ENCODE data around the gene BMP6. TPM values are rescaled to one million over a fixed set of nuclear protein-coding genes. Genes with fewer than 3 reads are reported as not detected.
"Not testable (repeated sequence)": the region's sequence is repeated elsewhere in the genome, so short reads cannot be mapped to it uniquely, and the experiment has no call there.

BMP6 gene
- total RNA-seq, 2 experiments from 2014 or later, result not detected

DNA sequence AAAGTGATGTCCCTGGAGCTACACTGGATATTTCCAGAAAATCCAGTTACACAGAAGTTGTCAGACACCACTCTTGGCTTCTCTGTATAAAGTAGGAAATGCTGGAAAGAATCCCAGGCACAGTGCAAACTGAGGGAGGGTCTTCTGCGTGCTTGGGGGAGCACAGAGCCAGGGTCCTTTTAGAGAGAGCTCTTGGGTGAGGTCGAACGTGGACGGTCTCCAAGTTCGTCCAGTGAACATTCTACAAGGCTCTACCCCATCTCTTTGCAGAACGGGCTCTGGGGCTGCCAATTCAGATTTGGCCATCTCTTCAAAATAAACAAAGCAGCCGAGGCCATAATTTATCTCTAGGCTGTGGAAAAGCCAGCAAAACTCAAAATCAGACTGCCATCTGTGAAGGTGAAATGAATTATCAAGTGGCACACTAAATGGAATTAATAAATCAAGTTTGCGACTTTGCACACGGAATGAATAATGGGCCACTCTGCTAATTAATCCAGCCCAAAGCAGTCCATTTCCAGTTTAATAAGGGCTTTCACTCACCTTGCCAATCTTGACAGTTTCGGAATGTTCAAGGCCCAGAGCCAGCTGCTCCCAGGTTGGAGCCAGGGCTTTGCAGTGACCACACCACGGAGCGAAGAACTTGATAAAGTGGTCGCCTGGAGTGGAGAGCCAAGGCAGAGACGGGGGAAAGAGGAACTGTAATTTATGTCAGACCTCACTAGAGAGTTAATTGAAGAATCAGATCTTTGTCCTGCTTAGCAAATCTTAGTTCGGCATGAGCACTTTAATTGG is 165.4 kb downstream of the BMP6 start:
- Histone ChIP-seq H3K27ac (ENCODE audit: low read depth in 1 of 2, low read length in 2 of 2) (no peak overlapping the region), H3K9me3 (ENCODE audit: control insufficient read depth in 1 of 2, insufficient read depth in 1 of 2, low read length in 2 of 2) (no peaks in the 10 kb centered on the region), H3K4me3 (ENCODE audit: low read length) (no peak overlapping the region), H3K4me1 (ENCODE audit: insufficient read depth, low read length) (no peaks in the 10 kb centered on the region), H3K27me3 (ENCODE audit: control insufficient read depth in 1 of 2, insufficient read depth in 2 of 2, low read length in 2 of 2) (no peaks in the 10 kb centered on the region), H3K36me3 (ENCODE audit: insufficient read depth, low read length) (peaks cover 78% of the 10 kb centered on the region)
- Mint-ChIP-seq H3K4me3 (no peak overlapping the region), H3K27ac (no peak overlapping the region), H3K4me1 (ENCODE audit: low read depth) (no peaks in the 10 kb centered on the region), H3K27me3 (no peaks in the 10 kb centered on the region), H3K36me3 (ENCODE audit: low read depth) (peaks cover 93% of the 10 kb centered on the region), H3K9me3 (no peaks in the 10 kb centered on the region)
- intact Hi-C loops (cut with DNase I, micrococcal nuclease), result no loop called here
- TF ChIP-seq, protein P1, sequence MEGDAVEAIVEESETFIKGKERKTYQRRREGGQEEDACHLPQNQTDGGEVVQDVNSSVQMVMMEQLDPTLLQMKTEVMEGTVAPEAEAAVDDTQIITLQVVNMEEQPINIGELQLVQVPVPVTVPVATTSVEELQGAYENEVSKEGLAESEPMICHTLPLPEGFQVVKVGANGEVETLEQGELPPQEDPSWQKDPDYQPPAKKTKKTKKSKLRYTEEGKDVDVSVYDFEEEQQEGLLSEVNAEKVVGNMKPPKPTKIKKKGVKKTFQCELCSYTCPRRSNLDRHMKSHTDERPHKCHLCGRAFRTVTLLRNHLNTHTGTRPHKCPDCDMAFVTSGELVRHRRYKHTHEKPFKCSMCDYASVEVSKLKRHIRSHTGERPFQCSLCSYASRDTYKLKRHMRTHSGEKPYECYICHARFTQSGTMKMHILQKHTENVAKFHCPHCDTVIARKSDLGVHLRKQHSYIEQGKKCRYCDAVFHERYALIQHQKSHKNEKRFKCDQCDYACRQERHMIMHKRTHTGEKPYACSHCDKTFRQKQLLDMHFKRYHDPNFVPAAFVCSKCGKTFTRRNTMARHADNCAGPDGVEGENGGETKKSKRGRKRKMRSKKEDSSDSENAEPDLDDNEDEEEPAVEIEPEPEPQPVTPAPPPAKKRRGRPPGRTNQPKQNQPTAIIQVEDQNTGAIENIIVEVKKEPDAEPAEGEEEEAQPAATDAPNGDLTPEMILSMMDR (IDR thresholded peaks at IDR 0.05), result no peak
- CTCF ChIA-PET, result no interaction called here
- POLR2A ChIA-PET, result no interaction called here
- ATAC-seq (ENCODE audit: poor library complexity) (no peak), DNase-seq (no peak)

- H3K27me3 Mint-ChIP-seq; ATAC-seq (ENCODE audit: poor library complexity); H3K9me3 ChIP-seq (ENCODE audit: control insufficient read depth in 1 of 2, insufficient read depth in 1 of 2, low read length in 2 of 2); H3K4me3 Mint-ChIP-seq; H3K27ac Mint-ChIP-seq; H3K4me1 Mint-ChIP-seq (ENCODE audit: low read depth); H3K4me1 ChIP-seq (ENCODE audit: insufficient read depth, low read length); H3K27ac ChIP-seq (ENCODE audit: low read depth in 1 of 2, low read length in 2 of 2); intact Hi-C loops (cut with DNase I, micrococcal nuclease); H3K9me3 Mint-ChIP-seq; H3K27me3 ChIP-seq (ENCODE audit: control insufficient read depth in 1 of 2, insufficient read depth in 2 of 2, low read length in 2 of 2); DNase-seq; POLR2A ChIA-PET; H3K4me3 ChIP-seq (ENCODE audit: low read length); CTCF ChIA-PET: not testable (repeated sequence)
- peaks cover 80% of the 10 kb centered on the region for H3K36me3 ChIP-seq (ENCODE audit: insufficient read depth, low read length)
- peaks cover 93% of the 10 kb centered on the region for H3K36me3 Mint-ChIP-seq (ENCODE audit: low read depth)
Observed at GRCh38 chr6:7892367-7892766, 166.5 kb downstream of the BMP6 start.

DNA sequence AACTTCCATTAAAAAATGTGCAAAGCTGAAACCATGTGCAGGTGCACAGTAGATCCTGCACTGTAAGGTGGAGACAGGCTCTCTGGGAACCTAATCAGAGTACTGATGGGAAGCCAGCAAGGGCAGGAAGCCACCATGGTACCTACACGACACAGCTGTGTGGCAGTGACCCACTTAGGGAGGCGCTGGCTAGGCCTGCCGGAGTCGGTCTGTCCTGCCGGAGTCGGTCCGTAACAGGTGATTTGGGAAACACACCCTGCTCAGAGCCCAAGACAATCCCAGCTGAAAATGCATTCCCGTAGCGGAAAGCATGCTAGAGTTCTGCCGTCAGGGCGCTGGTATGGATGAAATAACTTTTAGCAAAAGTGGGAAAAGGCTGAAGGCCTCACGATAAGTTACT is 167.4 kb downstream of the BMP6 start:
- Histone ChIP-seq H3K36me3 (ENCODE audit: insufficient read depth, low read length) (peaks cover 77% of the 10 kb centered on the region), H3K9me3 (ENCODE audit: control insufficient read depth in 1 of 2, insufficient read depth in 1 of 2, low read length in 2 of 2) (no peaks in the 10 kb centered on the region), H3K27ac (ENCODE audit: low read depth in 1 of 2, low read length in 2 of 2) (no peak overlapping the region), H3K27me3 (ENCODE audit: control insufficient read depth in 1 of 2, insufficient read depth in 2 of 2, low read length in 2 of 2) (no peaks in the 10 kb centered on the region), H3K4me1 (ENCODE audit: insufficient read depth, low read length) (no peaks in the 10 kb centered on the region), H3K4me3 (ENCODE audit: low read length) (no peak overlapping the region)
- intact Hi-C loops (cut with DNase I, micrococcal nuclease), result no loop called here
- peaks cover 93% of the 10 kb centered on the region for H3K36me3 Mint-ChIP-seq (ENCODE audit: low read depth)
- no peak for DNase-seq
- H3K9me3 Mint-ChIP-seq, result no peaks in the 10 kb centered on the region
- no peak for ATAC-seq (ENCODE audit: poor library complexity)
- H3K27me3 Mint-ChIP-seq, result no peaks in the 10 kb centered on the region
- ChIA-PET POLR2A (no interaction called here), CTCF (no interaction called here)
- no peak overlapping the region for H3K4me3 Mint-ChIP-seq
- no peak overlapping the region for H3K27ac Mint-ChIP-seq
- no peaks in the 10 kb centered on the region for H3K4me1 Mint-ChIP-seq (ENCODE audit: low read depth)
- TF ChIP-seq, protein P1 (IDR thresholded peaks at IDR 0.05), result no peak

Measured in CD4-positive, alpha-beta T cell (primary cell).